Measurements from ENCODE around the gene UBE2J2.

DNA sequence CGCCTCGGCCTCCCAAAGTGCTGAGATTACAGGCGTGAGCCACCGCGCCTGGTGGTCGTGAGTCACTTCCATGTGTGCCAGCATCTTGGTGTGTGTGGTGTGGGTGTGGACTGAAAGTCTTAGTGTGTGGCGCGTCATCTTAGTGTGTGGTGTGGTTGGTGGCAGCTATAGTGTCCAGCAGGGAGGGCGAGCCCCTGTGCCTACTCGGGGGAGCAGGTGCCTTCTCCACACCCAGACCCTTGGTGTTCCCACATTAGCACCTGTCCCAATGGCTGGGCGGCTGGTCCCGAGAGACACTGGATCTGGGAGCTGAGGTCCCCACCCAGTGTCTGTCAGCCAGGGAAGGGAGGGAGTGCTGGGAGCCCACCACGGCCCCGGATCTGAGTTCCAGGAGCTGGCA, 9.3 kb upstream of the UBE2J2 start:
- TF ChIP-seq, protein P1, sequence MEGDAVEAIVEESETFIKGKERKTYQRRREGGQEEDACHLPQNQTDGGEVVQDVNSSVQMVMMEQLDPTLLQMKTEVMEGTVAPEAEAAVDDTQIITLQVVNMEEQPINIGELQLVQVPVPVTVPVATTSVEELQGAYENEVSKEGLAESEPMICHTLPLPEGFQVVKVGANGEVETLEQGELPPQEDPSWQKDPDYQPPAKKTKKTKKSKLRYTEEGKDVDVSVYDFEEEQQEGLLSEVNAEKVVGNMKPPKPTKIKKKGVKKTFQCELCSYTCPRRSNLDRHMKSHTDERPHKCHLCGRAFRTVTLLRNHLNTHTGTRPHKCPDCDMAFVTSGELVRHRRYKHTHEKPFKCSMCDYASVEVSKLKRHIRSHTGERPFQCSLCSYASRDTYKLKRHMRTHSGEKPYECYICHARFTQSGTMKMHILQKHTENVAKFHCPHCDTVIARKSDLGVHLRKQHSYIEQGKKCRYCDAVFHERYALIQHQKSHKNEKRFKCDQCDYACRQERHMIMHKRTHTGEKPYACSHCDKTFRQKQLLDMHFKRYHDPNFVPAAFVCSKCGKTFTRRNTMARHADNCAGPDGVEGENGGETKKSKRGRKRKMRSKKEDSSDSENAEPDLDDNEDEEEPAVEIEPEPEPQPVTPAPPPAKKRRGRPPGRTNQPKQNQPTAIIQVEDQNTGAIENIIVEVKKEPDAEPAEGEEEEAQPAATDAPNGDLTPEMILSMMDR (IDR thresholded peaks at IDR 0.05): no peak
- TF ChIP-seq POLR2A (IDR thresholded peaks at IDR 0.05) (no peak), POLR2AphosphoS5 (IDR thresholded peaks at IDR 0.05) (no peak)

All from suprapubic skin (tissue), 4 donors.